HG03196 (cell line): ENCODE measurements around the gene SLC16A8.
"Not testable (repeated sequence)": the region's sequence is repeated elsewhere in the genome, so short reads cannot be mapped to it uniquely, and the experiment has no call there.

Source experiments
- ATAC-seq: cut with Tn5 transposase; IDR thresholded peaks from one replicate; pipeline ENCODE4 v1.9.1; 2021; ENCODE audit not compliant: unreplicated experiment

The SLC16A8 gene, protein sequence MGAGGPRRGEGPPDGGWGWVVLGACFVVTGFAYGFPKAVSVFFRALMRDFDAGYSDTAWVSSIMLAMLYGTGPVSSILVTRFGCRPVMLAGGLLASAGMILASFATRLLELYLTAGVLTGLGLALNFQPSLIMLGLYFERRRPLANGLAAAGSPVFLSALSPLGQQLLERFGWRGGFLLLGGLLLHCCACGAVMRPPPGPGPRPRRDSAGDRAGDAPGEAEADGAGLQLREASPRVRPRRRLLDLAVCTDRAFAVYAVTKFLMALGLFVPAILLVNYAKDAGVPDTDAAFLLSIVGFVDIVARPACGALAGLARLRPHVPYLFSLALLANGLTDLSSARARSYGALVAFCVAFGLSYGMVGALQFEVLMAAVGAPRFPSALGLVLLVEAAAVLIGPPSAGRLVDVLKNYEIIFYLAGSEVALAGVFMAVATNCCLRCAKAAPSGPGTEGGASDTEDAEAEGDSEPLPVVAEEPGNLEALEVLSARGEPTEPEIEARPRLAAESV

DNA sequence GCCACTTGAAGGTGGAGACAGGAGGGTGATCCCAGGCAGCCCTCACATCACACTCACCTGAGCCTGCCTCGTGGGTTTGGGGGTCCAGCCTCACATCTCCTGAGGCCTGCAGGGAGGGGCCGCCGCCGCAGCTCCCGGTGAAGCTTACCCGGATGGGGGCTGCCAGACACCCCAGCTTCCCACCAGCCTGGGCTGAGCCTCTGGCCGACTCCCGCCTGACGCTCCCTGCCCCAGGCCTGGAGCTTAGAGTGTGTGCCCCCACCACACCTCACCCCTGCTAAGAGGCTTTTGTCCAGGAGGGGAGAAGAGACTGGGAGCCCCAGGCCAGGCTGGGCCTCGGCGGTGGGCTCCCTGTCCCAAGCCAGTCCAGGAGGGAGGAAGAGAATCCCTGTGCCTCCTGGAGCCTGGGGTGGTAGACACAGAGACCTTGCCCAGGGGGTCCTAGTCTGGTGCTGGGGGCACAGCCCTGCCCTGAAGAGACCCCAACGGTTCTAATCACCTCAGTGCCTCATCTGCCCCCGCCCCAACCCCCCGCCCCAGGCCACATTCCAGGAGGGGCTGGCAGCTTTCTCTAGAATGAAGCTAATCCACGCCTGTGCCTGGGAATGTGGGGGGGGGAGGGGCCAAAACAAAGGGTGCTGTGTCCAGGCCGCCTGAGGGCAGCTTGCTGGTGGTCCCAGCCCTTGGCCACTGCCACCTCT, at the start of gene SLC16A8:
SLC16A8 (minus strand) TSS at position 254 of the 701 bp plus-strand sequence. CDS start 1,311 bp downstream, outside the sequence.
- ATAC-seq: no peak

DNA sequence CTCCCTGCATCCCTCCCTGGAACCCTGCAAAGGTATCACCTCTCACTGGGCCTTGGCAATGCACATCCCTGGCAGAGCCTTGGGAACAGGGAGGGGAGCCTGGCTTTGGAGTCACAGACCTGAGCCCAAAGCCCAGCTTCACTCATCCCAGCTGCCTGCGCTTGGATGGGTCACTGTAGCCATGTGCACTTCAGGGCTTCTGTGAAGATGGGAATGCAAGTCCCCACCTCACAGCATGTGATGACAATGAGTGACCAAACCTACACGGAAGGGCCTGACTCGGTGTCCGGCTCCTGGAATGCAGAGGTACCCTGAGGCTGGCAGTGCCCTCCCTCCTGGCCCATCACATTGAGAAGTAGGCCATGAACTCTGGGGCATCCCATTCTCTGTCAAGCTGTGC, 49.3 kb upstream of the SLC16A8 start:
- no peak for ATAC-seq

DNA sequence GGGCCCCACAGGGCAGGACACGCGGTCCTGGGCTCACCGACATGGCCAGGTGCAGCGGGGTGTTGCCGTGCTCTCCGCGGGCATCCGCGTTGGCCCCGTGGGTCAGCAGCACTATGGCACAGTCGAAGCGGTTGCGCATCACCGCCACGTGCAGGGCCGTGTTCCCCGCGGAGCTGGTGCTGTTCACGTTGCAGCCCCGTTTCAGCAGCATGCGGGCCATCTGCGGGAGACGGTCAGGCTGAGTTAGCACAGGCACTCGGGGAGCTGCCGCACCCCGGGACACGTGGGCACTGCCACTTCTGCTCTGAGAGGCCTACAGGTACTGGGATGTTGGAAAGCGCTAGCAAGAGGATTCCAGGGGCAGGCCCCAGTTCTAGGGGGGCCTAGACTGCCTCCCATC, 48.8 kb upstream of the SLC16A8 start:
- no peak for ATAC-seq

DNA sequence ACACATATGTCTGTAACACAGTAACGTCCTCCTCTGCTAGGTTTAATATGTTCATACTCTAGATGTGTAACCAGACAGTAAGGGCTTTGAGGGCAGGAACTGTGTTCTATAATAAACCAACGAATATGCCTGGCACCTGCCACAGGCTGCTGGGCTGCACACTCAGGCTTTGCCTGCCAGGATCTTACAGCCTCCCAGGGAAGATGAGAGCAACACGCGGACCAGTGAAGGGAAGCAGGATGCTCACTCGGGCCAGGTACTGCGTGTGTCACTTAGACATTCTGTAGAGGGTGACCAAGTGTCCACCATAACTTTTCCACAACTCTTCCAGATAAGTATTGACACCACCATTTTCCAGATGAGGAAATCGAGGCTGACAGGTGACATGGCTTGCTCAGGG, 48.2 kb upstream of the SLC16A8 start:
- ATAC-seq: no peak

DNA sequence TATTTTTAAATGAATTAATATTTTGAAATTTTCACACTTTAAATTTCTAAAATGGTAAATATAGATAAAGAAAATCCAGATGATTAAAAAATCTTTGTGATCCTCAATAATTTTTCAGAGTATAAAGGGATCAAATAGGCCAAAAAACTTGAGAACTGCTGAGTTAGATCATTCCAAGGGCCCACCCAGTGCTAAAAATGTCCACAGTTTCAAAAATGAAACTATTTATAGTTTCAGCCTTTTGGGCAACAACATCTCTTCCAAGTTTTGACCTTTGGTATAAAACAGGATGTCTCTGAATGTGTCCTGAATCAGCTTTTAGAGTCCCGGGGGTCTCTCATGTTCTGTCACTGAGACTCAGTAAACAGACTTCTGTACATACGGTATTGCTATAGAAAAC, 47.4 kb upstream of the SLC16A8 start:
- no peak for ATAC-seq

DNA sequence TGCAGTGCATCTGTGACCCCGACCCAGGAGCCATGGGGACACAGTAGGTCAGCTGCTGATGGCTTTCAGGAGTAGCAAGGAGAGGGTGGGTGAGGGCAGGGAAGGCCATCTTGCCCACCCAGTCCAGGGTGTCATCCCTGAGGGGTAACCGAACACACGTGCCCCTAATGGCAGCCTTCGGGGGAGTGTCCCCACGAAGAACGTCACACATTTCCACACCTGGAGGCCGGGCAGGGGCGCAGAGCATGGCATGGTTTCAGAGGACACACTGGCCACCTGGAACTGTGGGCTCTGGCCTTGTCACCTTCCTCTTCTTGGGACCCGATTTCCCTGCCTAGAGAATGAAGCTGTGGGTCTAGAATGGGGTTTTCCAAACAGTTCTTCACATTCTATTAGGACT, 45.9 kb upstream of the SLC16A8 start:
- no peak for ATAC-seq

DNA sequence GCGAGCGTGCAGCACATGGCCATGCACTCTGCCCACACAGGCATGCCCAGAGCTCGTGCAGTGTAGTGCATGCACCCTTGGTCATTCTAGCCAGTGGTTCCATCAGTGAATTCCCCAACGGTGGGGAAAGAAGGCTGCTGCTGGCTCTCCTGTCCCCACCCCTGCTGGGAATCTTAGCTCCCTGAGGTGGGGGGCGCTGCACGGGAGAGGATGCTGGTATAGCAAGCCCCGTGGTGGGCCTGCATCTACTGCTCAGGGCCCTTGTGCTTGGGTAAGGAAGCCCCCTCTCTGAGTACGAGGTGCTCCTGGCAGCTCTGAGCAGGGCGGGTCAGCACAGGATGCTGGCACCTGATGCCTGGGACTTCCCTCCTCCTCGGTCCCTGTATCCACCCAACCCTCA, 45.0 kb upstream of the SLC16A8 start:
- no peak for ATAC-seq

DNA sequence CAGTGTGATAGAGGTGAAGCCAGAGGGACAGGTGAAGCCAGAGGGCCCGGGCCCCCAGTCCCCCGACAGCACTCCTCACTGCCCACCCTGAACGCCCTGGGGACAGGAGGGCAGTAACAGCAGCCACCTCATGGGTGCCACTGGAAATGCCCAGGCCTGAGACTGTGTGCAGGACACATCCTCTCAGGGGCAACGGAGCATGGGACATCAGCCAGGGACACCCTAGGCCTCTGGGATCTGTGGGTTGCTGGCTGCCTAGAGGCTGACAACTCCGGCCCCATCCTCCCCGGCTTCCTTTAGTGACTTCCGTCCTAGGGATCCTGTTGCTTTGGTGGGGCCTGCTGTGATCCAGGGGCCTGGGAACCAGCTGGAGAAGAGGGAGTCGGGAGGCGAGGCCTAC, 43.9 kb upstream of the SLC16A8 start:
- no peak for ATAC-seq

DNA sequence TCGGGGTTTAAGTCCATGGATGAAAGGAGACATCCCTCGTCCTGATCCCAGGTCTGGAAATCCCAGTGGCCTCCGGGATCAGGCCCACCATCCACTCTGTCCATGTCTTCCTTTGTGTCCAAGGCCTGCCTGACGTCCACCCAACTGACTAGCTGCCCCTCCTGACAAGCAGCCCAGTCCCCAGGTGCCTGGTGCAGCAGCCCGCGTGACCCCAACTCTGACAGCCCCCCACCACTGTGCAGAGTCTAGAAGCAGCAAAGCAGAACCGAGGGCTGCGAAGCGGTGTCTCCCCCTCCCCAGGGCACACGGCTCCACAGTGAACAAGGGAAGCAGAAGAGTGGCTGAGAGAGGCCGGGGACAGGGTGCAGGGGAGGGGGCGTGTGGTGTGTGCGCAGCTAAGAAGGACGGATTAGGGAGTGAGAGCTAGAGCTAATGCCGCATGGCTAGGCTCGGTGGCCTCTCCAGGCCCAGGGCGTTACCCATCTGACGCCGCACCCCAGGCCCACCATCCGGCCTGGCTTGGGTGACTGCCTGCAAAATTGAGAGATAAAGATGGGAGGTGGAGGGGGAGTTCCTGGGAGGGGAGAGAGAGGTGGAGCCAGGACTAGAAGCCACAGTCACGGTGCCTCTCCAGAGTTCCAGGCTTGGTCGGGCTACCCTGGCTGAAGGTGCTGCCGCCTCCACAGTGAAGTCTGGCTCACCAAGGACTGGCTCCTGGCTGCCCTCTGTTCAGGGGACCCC, 43.1 kb upstream of the SLC16A8 start:
- no peak for ATAC-seq

DNA sequence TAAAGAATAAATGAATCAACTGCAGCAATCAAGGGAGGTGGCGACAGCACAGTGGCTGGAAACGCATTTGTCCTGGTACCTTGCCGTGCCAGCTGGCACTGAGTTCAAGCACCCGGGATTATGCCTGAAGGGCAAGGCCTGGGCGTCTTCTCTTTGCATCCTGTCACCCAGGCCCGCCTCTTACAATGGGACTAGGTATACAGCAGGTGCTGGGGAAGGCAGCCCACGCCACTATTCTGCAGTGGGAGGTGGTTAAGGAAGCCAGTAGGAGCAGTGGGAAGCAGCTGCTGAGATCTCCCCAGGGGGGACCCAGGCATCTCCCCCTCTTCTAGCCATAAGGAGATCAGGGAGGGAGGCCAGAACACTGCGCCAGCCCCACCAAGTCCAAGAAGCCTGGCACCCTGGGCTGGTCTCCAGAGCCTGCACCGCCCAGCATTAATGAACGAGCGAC, 41.8 kb upstream of the SLC16A8 start:
- no peak for ATAC-seq

DNA sequence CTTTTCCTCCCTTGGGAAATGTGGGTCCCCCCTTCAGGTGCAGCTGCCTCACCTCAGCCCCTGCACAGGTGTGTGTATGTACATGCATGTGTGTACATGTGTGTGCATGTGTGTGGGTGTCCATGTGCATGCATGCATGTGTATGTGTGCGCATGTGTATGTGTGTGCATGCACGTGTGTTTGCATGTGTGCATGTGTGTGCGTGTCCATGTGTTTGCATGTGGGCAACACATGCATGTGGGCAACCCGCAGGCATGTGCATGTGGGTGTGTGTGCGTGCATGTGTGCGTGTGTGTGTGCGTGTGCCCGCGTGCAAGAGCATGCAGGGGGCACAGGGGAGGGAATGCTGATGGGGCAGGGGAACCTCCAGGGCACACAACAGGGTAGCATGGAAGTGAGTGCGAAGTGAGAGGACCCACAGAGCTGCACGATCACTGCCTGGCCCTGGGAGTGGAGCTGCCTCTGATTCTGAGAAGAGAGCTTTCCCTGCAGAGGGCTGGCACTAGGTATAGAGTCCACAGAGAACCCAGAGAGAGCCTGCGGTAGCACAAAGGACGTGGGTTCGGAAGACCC, 41.1 kb upstream of the SLC16A8 start:
- no peak for ATAC-seq

DNA sequence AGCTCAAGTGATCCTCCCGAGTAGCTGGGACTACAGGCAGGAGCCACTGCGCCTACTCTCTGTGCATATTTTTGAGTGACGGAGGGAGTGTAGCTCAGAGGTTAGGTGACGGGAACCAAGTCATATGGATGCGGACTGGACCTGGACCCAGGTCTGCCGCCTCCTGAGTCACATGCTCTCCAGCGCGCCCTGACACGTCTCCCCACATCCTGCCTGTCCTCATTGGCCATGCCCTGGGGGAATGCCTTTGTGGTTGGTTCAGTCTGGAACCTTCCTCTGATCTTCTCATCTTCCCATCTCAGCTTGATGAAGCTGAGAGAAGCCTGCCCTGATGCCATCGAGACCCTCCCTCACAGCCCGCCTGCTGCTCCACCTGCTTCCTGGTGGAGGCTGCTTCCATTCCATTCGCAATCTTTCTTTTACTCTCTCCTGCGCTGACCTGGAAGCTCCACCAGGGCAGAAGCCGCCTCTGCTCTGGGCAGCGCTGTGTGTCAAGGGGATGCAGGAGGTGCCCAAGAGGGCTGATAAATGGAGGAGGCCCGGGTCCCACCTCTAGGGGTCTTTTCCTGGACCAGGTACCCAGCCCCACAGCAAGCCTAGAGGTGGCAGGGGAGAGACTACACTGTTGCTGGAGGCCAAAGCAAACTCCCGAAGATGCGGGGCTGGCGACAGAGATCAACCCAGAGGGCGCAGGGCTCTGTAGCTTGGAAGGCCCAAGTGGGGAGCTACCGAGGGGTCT, 40.4 kb upstream of the SLC16A8 start:
- no peak for ATAC-seq

DNA sequence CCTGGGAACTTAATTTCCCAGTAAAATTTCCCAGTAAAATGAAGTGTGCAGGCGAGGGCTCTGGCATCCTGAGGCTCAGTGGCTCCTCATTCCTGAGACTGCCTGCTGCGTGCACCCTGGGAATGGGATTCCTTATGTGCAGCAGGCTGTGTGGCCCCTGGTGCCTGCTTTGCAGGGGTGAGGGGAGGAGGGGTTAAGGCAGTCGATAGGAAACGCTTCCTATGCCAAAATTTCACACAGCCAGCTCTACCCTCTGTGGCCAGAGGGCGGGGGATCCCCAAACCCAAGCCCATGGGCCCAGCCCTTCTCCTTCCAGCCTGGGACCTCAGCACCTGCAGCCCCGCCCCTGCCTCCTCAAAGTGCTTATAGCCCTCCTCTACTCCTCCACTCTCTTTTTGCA, 38.6 kb upstream of the SLC16A8 start:
- ATAC-seq: no peak

DNA sequence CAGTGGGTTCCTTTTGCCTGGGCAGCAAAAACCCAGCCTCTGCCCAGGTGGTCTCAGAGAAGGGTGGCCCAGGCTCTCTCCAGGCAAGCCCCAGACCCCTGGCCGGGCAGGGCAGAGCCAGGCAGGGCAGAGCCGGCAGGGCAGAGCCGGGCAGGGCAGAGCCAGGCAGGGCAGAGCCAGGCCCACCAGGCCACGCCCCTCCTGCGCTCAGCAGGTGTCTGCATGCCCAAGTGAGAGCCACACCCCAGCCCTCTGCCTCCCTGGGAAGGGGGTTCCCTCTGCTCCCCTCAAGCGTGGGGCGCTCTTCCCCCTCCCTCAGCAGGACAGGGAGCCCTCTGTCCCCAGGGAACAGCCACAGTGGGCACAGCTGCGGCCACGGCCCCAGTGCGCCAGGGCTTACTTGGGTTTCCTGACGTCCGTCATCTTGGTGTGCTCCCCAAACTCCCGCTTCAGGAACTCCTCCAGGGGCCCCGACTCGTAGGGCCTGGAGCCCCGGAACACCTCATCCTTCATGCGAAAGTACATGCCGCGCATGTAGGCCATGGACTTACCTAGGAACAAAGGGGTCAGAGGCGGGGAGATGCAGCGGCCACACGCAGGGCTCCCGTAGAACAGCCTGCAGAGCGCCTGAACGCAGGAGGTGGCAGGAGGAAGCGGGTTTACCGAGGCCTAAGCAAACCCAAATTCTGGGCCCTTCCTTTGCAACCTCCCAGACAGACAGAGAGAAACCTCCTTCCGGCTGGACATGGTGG, 36.6 kb upstream of the SLC16A8 start:
- no peak for ATAC-seq

DNA sequence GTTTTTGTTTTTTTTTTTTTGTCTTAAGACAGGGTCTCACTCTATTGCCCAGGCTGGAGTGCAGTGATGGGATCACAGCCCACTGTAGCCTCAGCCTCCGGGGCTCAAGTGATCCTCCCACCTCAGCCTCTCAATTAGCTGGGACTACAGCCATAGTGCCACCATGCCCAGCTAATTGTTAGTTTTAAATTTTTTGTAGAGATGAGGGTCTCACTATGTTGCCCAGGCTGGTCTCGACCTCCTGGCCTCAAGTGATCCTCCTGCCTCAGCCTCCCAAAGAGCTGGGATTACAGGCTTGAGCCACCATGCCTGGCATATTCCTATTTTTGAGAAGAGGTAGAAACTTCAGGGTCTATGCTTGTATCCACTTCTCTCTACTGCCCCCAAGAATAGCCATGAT, 34.8 kb upstream of the SLC16A8 start:
- not testable (repeated sequence) for ATAC-seq

DNA sequence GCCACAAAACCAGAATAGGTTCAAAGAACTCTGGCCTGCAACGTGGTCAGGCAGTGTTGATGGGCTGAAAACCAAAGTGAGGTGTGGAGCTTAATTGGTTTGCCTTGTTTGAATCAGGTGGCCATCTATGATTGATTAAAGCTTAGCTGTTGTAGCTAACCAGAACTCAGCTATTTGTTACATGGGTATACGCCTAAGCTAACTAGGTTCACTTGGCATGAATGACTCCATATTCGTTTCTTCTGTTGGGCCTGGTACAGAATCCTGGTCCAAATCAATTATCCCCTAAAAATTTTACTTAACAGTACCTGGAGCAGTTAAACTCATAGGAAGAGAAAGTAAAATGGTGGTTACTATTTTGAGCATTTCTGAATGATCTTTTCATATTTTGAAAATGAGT, 34.2 kb upstream of the SLC16A8 start:
- ATAC-seq: no peak

DNA sequence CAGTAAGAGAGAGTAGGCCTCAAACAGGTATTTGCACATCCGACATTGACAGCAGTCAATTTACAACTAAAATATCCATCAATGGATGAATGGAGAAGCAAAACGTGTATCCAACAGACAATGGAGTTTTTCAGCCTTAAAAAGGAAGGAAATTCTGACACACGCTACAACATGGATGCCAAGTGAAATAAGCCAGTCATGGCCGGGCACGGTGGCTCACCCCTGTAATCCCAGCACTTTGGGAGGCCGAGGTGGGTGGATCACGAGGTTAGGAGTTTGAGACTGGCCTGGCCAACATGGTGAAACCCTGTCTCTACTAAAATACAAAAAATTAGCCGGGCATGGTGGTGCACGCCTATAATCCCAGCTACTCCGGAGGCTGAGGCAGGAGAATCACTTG, 33.6 kb upstream of the SLC16A8 start:
- not testable (repeated sequence) for ATAC-seq

DNA sequence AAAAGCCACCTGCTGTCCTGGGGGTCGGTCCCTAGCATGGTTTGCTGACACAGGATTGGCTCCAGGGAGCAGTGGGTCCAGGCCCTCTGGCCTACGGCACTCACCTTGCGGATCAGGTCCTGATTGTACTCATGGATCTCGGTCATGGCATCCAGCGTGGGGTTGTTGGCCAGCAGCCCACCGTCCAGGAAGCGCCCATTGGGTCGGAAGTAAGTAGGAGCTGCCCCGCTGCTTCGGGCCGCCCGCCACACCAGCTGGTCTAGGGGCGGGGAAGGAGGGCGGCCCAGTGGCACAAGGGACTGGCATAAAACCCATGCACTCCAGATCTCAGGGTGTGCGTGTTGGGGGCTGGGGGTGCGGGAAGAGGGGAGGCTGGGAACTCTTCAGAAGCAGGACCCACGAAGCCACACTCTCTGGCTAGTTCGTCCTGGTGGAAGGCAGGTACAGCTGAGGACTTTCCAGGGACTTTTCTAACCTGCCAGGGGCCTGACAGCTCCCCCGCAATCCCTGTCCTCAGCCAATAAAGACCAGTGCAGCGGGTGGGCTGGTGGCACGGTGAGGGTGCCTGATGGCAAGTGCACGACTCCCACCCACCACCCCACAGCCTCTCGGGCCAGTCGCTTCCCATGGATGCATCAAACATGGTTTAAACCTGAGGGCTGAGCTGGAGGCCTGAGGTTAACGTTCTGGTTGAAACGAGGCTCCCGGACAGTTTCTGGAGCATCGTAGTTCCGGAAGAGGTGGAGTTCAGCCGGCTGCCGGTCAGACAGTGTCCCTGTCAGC, 31.6 kb upstream of the SLC16A8 start:
- no peak for ATAC-seq
